Common myeloid progenitor, CD34-positive (primary cell): ENCODE measurements around the gene MPZL1.

Experiments
- CTCF ChIA-PET: fragments of 350-600 bp; sonication (Branson Sonifier 250); formaldehyde crosslinking; loops from one replicate; lab custom pipeline; 2021; ENCODE audit warnings: antibody characterized with exemption; lab: Charles Lee
- POLR2A ChIA-PET: fragments of 350-600 bp; sonication (Branson Sonifier 250); formaldehyde crosslinking; loops from one replicate; lab custom pipeline; 2021; ENCODE audit warnings: antibody characterized with exemption; lab: Charles Lee
- DNase-seq, 3 donors: peaks; one replicate each; pipeline versions ENCODE4 v3.0.0 to v3.0.0-alpha.2; 2013
- H3K27ac ChIP-seq, 2 experiments: 1 replicate in 1 of 2; 2 replicates in 1 of 2; pipeline ENCODE4 v1.7.0; 2013; ENCODE audit warnings: inconsistent platforms in 2 of 2, low read length in 2 of 2, mild to moderate bottlenecking in 2 of 2, low read depth in 1 of 2, moderate library complexity in 1 of 2; ENCODE audit not compliant: severe bottlenecking in 2 of 2, insufficient read depth in 1 of 2, poor library complexity in 1 of 2
- H3K27me3 ChIP-seq, 5 experiments: replicated peaks in 2 of 5; 1 replicate in 3 of 5; 2 replicates in 2 of 5; pipeline versions ENCODE4 v1.6.1 to v1.7.0; 2013; ENCODE audit warnings: low read length in 4 of 5, mild to moderate bottlenecking in 2 of 5, moderate library complexity in 2 of 5, inconsistent platforms in 1 of 5; ENCODE audit not compliant: insufficient read depth in 5 of 5, control insufficient read depth in 4 of 5
- H3K36me3 ChIP-seq, 4 experiments: 1 replicate in 2 of 4; 2 replicates in 2 of 4; pipeline versions ENCODE4 v1.6.1 to v1.7.0; 2013; ENCODE audit warnings: low read length in 3 of 4, control low read depth in 1 of 4, mild to moderate bottlenecking in 1 of 4; ENCODE audit not compliant: control insufficient read depth in 4 of 4, insufficient read depth in 4 of 4
- H3K4me1 ChIP-seq, 4 experiments: 1 replicate in 3 of 4; 2 replicates in 1 of 4; pipeline versions ENCODE4 v1.6.1 to v1.7.1; 2013; ENCODE audit warnings: low read length in 3 of 4, mild to moderate bottlenecking in 3 of 4, control low read depth in 1 of 4, inconsistent platforms in 1 of 4, moderate library complexity in 1 of 4; ENCODE audit not compliant: control insufficient read depth in 4 of 4, insufficient read depth in 4 of 4; ENCODE audit errors: control extremely low read depth in 1 of 4
- H3K4me3 ChIP-seq, 7 experiments: 1 replicate in 4 of 7; 2 replicates in 3 of 7; pipeline versions ENCODE4 v1.5.1 to v1.7.0; 2013; ENCODE audit warnings: mild to moderate bottlenecking in 7 of 7, low read length in 6 of 7, moderate library complexity in 6 of 7, inconsistent platforms in 2 of 7, low read depth in 2 of 7, control low read depth in 1 of 7; ENCODE audit not compliant: insufficient read depth in 4 of 7, control insufficient read depth in 1 of 7; ENCODE audit errors: extremely low read depth in 1 of 7
- H3K9me3 ChIP-seq, 5 experiments: 1 replicate in 4 of 5; 2 replicates in 1 of 5; pipeline versions ENCODE4 v1.6.1 to v1.7.1; 2013; ENCODE audit warnings: low read length in 4 of 5, mild to moderate bottlenecking in 2 of 5, inconsistent platforms in 1 of 5, low read depth in 1 of 5, moderate library complexity in 1 of 5; ENCODE audit not compliant: control insufficient read depth in 4 of 5, insufficient read depth in 2 of 5; ENCODE audit errors: control extremely low read depth in 1 of 5
- WGBS: methylation state at CpG from one replicate; pipeline ENCODE4 v1.1.5; 2013; ENCODE audit not compliant: insufficient coverage; 5-methylcytosine and 5-hydroxymethylcytosine counted together

MPZL1 gene

DNA sequence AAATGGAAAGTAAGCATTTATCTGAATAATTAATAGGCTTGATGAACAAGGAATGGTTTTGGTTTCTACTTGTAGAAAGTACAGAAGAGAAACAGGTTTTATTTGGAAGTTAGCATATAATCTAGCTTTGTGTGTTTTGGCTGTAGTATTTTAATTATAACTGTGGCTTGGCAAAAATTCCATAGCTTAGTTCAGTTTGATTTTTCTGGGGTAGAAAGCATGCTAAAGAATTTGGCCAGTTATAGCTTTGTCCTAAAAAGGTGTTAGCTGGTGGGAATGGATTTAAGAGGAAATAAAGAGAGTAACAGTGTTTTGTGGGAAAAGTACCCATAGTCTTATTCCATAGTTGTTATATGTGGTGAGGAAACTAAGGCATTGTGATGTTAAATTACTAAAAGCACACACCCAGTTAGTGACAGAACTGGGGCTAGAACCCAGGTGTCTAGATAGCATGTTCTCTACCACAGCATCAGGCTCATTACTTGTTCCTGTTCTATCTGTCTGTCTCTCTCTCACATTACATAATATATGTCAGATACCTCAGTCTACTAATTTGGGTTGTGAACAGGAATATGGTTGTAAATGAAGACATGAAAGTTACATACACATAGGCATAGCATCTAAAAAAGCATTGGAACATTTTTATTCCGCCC lies 55.0 kb downstream of the MPZL1 start:
- Histone ChIP-seq H3K27ac (no peak overlapping the region), H3K9me3 (peaks cover 0 to 14% (median 0%) of the 10 kb centered on the region in 5 experiments), H3K4me3 (no peak overlapping the region), H3K36me3 (peaks cover 0 to 47% (median 13%) of the 10 kb centered on the region in 4 experiments), H3K27me3 (no peaks in the 10 kb centered on the region), H3K4me1 (peaks cover 0 to 12% (median 5%) of the 10 kb centered on the region in 4 experiments)
- DNase-seq: no peak
- CTCF ChIA-PET: interaction anchor here (1.5 to 1.6 kb wide), 2 partner anchors 10 to 20 kb away, joined by 3 to 5 read pairs; no protein-coding TSS in a partner anchor
- no CpG with 5 or more reads among the region's 1 CpG for WGBS
- POLR2A ChIA-PET: interaction anchor here (0.6 to 0.7 kb wide), 2 partner anchors 8 to 1628 kb away, joined by 3 read pairs; no protein-coding TSS in a partner anchor

DNA sequence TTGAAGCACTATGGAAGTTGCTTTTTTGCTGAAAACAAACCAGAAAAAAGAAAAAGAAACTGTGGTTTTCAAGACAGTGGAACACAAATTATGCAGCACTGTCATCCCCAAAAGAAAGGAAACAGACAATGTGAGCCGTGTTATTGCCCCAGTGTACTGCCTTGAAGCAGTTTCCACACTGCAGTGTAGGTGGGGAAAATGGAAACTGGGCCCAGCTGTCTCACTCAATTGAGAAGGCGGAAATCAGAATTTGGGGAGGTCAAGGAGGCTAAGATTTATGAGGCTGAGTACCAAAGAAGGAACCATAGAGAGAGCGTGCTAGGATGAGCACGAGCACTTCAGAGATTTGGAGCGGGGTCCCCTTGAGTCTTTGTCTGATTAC lies 55.5 kb downstream of the MPZL1 start:
- CTCF ChIA-PET: no interaction called here
- Histone ChIP-seq H3K9me3 (peaks cover 0 to 15% (median 0%) of the 10 kb centered on the region in 5 experiments), H3K4me3 (no peak overlapping the region), H3K4me1 (peaks cover 0 to 12% (median 5%) of the 10 kb centered on the region in 4 experiments), H3K27me3 (no peaks in the 10 kb centered on the region), H3K36me3 (peaks cover 0 to 43% (median 12%) of the 10 kb centered on the region in 4 experiments), H3K27ac (no peak overlapping the region)
- POLR2A ChIA-PET: no interaction called here
- 79% methylated on average over 5 of the region's 5 CpGs for WGBS
- no peak for DNase-seq

DNA sequence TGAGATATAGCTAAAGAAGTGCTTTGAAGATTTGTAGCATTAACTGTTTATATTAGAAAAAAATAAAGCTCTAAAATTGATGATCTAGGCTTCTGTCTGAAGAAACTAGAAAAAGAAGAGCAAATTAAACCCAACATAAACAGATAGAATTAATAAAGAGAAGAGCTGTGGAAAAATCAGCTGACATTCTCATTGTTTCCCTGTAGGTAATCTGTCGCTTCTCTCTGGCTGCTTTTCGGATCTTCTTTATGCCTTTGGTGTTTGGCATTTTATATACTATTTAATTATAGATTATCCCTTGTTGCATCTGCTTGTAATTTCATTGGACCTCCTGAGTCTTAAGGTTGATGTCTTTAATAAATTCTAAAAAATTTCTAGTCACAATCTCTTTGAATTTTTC lies 59.8 kb downstream of the MPZL1 start:
- Histone ChIP-seq H3K4me1 (peaks cover 0 to 3% (median 0%) of the 10 kb centered on the region in 4 experiments), H3K9me3 (peaks cover 0 to 15% (median 0%) of the 10 kb centered on the region in 5 experiments), H3K27ac (no peak overlapping the region), H3K27me3 (no peaks in the 10 kb centered on the region), H3K36me3 (peaks cover 0 to 33% (median 9%) of the 10 kb centered on the region in 4 experiments), H3K4me3 (no peak overlapping the region)
- DNase-seq: no peak
- POLR2A ChIA-PET: no interaction called here
- no CpG with 5 or more reads among the region's 2 CpGs for WGBS
- CTCF ChIA-PET: no interaction called here

DNA sequence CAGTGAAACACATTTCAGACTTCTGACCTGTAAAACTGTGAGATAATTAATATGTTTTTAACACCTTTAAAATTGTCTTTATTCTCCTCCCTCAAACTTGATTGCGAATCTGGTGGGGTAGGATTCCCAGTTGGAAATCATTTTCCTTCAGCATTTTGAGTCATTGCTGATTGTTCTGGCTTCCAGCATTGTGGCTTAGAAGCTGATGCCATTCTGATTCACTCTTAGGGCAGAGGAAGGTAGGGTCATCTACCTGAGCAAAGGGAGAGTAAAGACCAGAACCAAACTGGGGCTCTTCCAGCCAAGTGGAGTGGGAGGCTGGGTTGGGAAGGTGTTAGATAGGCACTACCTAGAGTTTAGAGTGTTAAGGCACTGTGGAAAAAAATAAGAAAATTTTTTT lies 61.2 kb downstream of the MPZL1 start:
- Histone ChIP-seq H3K36me3 (peaks cover 0 to 31% (median 11%) of the 10 kb centered on the region in 4 experiments), H3K27me3 (no peaks in the 10 kb centered on the region), H3K9me3 (peaks cover 0 to 15% (median 0%) of the 10 kb centered on the region in 5 experiments), H3K4me1 (no peaks in the 10 kb centered on the region), H3K4me3 (no peak overlapping the region), H3K27ac (no peak overlapping the region)
- ChIA-PET POLR2A (interaction anchor here (0.5 kb wide), 1 partner anchor 184 kb away, joined by 3 read pairs; no protein-coding TSS in a partner anchor), CTCF (no interaction called here)
- DNase-seq: no peak
- no CpG with 5 or more reads among the region's 1 CpG for WGBS

DNA sequence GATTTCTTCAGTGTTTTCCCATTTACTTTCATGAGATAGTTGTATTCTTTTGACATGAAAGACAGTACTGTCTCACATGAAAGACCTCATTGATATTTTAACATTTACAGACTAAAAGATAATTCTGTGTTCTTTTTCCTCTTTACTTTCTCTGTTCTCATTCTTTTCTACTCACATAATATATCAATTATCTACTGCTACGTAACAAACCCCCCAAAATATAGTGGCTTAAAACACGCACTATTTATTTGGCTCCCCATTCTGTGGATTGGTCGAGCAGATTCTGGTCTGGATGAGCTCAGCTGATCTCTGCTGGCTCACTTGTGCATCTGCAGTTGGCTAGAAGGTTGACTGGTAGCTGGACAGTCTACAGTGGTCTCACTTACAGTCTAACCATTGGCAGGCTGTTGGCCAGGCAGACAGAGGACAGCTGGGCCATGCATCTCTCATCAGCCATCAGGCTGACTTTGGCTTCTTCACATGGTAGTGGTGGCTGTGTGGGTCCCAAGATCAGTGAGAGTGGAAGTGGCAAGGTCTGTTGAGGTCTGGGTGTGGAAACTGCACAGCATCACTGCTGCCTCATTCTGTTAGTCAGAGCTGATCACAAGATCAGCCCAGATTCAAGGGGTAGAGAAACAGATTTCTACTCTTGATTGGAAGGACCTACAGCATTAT lies 63.2 kb downstream of the MPZL1 start:
- WGBS: 100% methylated on average over 3 of the region's 3 CpGs

DNA sequence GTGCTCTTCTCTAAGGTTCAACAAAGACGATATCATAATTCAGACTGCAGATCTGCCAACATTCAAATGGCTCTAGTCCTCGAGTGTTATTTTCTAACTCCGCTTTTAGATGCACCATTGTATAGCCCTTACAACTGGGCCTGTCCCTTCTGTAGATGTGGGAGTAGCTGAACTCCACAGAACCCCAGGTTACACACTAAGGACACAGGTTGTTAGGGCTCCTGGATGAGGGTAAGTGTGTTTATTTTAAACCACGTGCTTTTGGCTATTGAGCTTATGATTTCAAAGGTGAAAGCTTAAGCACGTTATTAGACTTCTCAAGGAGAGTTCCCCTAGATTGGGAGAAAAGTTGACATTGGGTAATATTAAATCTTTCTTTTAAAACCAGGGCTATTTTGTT lies 64.7 kb downstream of the MPZL1 start:
- Histone ChIP-seq H3K27ac (no peak overlapping the region), H3K9me3 (peaks cover 0 to 4% (median 0%) of the 10 kb centered on the region in 5 experiments), H3K4me1 (peaks cover 0 to 7% (median 3%) of the 10 kb centered on the region in 4 experiments), H3K27me3 (no peaks in the 10 kb centered on the region), H3K4me3 (no peak overlapping the region), H3K36me3 (peaks cover 5 to 32% (median 19%) of the 10 kb centered on the region in 4 experiments)
- no peak for DNase-seq
- POLR2A ChIA-PET: no interaction called here
- WGBS: 100% methylated on average over 2 of the region's 5 CpGs
- CTCF ChIA-PET: no interaction called here

More for the DNA sequence above, 63.2 kb downstream of the MPZL1 start:
- DNase-seq: no peak
- Histone ChIP-seq H3K27me3 (no peaks in the 10 kb centered on the region), H3K4me1 (no peaks in the 10 kb centered on the region), H3K9me3 (peaks cover 0 to 14% (median 0%) of the 10 kb centered on the region in 5 experiments), H3K27ac (no peak overlapping the region), H3K4me3 (no peak overlapping the region), H3K36me3 (peaks cover 5 to 36% (median 17%) of the 10 kb centered on the region in 4 experiments)
- ChIA-PET POLR2A (interaction anchor here (0.6 kb wide), 1 partner anchor 9 kb away, joined by 3 read pairs; no protein-coding TSS in a partner anchor), CTCF (no interaction called here)
